ENCODE data around the gene CENPH. TPM values are rescaled to one million over a fixed set of nuclear protein-coding genes. Genes with fewer than 3 reads are reported as not detected.

Gene CENPH
- total RNA-seq, 6 experiments from 2014 or later, result 10.7 to 21.0 (median 20.1) TPM

DNA sequence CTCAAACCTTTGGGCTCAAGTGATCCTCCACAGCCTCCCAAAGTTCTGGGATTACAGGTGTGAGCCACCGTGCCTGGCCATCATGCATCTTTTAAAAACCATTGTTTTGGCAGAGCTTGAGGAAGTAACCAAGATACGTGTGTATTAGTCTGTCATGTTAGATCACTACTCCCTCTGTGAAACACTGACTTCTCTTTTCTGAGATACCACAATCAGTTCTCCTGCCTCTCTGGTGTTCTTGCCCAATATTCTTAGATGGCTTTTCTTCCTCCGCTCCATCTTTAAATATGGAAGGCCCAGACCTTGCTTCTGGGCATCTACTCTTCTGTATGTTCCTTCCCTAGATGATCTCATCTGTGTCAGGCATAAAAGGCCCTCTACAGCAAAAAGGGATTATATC, 36.7 kb upstream of the CENPH start:
- DNase-seq, result no peak
- Mint-ChIP-seq H3K4me1 (ENCODE audit: low read depth) (no peaks in the 10 kb centered on the region), H3K36me3 (ENCODE audit: low read depth) (no peaks in the 10 kb centered on the region), H3K27ac (no peak overlapping the region), H3K9me3 (no peaks in the 10 kb centered on the region), H3K4me3 (no peak overlapping the region), H3K27me3 (ENCODE audit: insufficient read depth) (no peaks in the 10 kb centered on the region)
- TF ChIP-seq, protein P1, sequence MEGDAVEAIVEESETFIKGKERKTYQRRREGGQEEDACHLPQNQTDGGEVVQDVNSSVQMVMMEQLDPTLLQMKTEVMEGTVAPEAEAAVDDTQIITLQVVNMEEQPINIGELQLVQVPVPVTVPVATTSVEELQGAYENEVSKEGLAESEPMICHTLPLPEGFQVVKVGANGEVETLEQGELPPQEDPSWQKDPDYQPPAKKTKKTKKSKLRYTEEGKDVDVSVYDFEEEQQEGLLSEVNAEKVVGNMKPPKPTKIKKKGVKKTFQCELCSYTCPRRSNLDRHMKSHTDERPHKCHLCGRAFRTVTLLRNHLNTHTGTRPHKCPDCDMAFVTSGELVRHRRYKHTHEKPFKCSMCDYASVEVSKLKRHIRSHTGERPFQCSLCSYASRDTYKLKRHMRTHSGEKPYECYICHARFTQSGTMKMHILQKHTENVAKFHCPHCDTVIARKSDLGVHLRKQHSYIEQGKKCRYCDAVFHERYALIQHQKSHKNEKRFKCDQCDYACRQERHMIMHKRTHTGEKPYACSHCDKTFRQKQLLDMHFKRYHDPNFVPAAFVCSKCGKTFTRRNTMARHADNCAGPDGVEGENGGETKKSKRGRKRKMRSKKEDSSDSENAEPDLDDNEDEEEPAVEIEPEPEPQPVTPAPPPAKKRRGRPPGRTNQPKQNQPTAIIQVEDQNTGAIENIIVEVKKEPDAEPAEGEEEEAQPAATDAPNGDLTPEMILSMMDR (IDR thresholded peaks at IDR 0.05), result no peak

DNA sequence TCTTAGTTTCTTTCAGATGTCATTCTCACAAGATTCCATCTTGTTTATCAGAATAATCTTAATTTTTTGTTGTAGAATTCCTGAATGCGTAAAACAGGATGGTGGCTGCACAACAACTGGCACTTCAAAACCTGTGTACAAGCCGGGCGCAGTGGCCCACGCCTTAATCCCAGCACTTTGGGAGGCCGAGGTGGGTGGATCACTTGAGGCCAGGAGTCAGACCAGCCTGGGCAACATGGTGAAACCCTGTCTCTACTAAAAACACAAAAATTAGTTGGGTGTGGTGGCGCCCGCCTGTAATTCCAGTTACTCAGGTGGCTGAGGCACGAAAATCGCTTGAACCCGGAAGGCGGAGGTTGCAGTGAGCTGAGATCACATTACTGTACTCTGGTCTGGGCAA, 32.9 kb upstream of the CENPH start:
- Mint-ChIP-seq H3K36me3 (ENCODE audit: low read depth) (no peaks in the 10 kb centered on the region), H3K9me3 (no peaks in the 10 kb centered on the region), H3K27me3 (ENCODE audit: insufficient read depth) (no peaks in the 10 kb centered on the region), H3K4me1 (ENCODE audit: low read depth) (no peaks in the 10 kb centered on the region), H3K27ac (no peak overlapping the region), H3K4me3 (no peak overlapping the region)
- DNase-seq, result no peak
- TF ChIP-seq, protein P1 (IDR thresholded peaks at IDR 0.05), result no peak

- Mint-ChIP-seq H3K27ac (no peak overlapping the region), H3K4me1 (ENCODE audit: low read depth) (no peaks in the 10 kb centered on the region), H3K4me3 (no peak overlapping the region), H3K9me3 (no peaks in the 10 kb centered on the region), H3K27me3 (ENCODE audit: insufficient read depth) (no peaks in the 10 kb centered on the region), H3K36me3 (ENCODE audit: low read depth) (no peaks in the 10 kb centered on the region)
- TF ChIP-seq, protein P1 (IDR thresholded peaks at IDR 0.05), result no peak
- no peak for DNase-seq
Observed at GRCh38 chr5:69158039-69158438, 31.3 kb upstream of the CENPH start.

- H3K27me3 Mint-ChIP-seq (ENCODE audit: insufficient read depth), result no peaks in the 10 kb centered on the region
- no peak for DNase-seq
- no peaks in the 10 kb centered on the region for H3K4me1 Mint-ChIP-seq (ENCODE audit: low read depth)
- no peaks in the 10 kb centered on the region for H3K9me3 Mint-ChIP-seq
- no peak overlapping the region for H3K27ac Mint-ChIP-seq
- H3K36me3 Mint-ChIP-seq (ENCODE audit: low read depth), result no peaks in the 10 kb centered on the region; the same call in 1 of the 2 replicates
- TF ChIP-seq, protein P1 (IDR thresholded peaks at IDR 0.05), result no peak
- no peak overlapping the region for H3K4me3 Mint-ChIP-seq
Observed at GRCh38 chr5:69160651-69161050, 28.7 kb upstream of the CENPH start.

- Mint-ChIP-seq H3K36me3 (ENCODE audit: low read depth) (peaks cover 38% of the 10 kb centered on the region), H3K27ac (peak within 1 kb of the TSS; percentile 93), H3K9me3 (no peaks in the 10 kb centered on the region; the same call in 1 of the 2 replicates), H3K4me1 (ENCODE audit: low read depth) (peaks cover 51% of the 10 kb centered on the region), H3K4me3 (peak within 1 kb of the TSS; percentile 98), H3K27me3 (ENCODE audit: insufficient read depth) (peaks cover 2% of the 10 kb centered on the region; the same call in 1 of the 2 replicates)
- peak; percentile 97 for DNase-seq
- TF ChIP-seq, protein P1 (IDR thresholded peaks at IDR 0.05), result no peak
Observed at GRCh38 chr5:69166686-69167492, 22.5 kb upstream of the CENPH start, which contains the start of gene CCNB1. Gene CCNB1, plus strand, starts transcription at chr5:69167150. Its CDS starts 113 bp downstream, at chr5:69167263.

All from HFFc6 (cell line).